SK-N-SH treated with all-trans-retinoic acid at 6 μM for 48 hours (cell line): Measurements from ENCODE around the gene UBR3.

ENCODE experiments used
- ARNTL ChIP-seq: fragments of 450-650 bp; formaldehyde crosslinking; IDR thresholded peaks from 2 replicates; pipeline ENCODE4 v1.5.0; 2020; ENCODE audit warnings: low read depth, mild to moderate bottlenecking, moderate library complexity, borderline replicate concordance
- ESRRG ChIP-seq: fragments of 250-450 bp; sonication (Bioruptor Pico); IDR thresholded peaks from 2 replicates; pipeline ENCODE4 v1.6.1; 2021; ENCODE audit warnings: mild to moderate bottlenecking
- ISL1 ChIP-seq: fragments of 250-450 bp; sonication (Bioruptor Pico); IDR thresholded peaks from 2 replicates; pipeline ENCODE4 v2.1.2; 2022; ENCODE audit warnings: mild to moderate bottlenecking, moderate library complexity
- OSR1 ChIP-seq: fragments of 250-450 bp; sonication (Bioruptor Pico); IDR thresholded peaks from 2 replicates; pipeline ENCODE4 v1.8.0; 2022; ENCODE audit warnings: moderate library complexity, mild to moderate bottlenecking, inconsistent platforms
- ZFP30 ChIP-seq: fragments of 450-650 bp; formaldehyde crosslinking; IDR thresholded peaks from 2 replicates; pipeline ENCODE4 v1.5.0; 2022; ENCODE audit warnings: mild to moderate bottlenecking, moderate library complexity
- TF ChIP-seq, protein P1 (sequence below): fragments of 250-450 bp; sonication (Bioruptor Pico); IDR thresholded peaks from 2 replicates; pipeline ENCODE4 v1.8.0; 2020; ENCODE audit warnings: mild to moderate bottlenecking, moderate library complexity, borderline replicate concordance

- TF ChIP-seq OSR1 (CRISPR knock-in tag) (no peak), ZFP30 (CRISPR knock-in tag) (no peak), ESRRG (CRISPR knock-in tag) (no peak), ARNTL (CRISPR knock-in tag) (no peak), ISL1 (CRISPR knock-in tag) (no peak)
- TF ChIP-seq, protein P1, sequence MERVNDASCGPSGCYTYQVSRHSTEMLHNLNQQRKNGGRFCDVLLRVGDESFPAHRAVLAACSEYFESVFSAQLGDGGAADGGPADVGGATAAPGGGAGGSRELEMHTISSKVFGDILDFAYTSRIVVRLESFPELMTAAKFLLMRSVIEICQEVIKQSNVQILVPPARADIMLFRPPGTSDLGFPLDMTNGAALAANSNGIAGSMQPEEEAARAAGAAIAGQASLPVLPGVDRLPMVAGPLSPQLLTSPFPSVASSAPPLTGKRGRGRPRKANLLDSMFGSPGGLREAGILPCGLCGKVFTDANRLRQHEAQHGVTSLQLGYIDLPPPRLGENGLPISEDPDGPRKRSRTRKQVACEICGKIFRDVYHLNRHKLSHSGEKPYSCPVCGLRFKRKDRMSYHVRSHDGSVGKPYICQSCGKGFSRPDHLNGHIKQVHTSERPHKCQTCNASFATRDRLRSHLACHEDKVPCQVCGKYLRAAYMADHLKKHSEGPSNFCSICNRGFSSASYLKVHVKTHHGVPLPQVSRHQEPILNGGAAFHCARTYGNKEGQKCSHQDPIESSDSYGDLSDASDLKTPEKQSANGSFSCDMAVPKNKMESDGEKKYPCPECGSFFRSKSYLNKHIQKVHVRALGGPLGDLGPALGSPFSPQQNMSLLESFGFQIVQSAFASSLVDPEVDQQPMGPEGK (CRISPR knock-in tag), result no peak
Measured at GRCh38 chr2:170122883-170123547, 295.8 kb downstream of the UBR3 start.
